ENCODE measurements around the gene FPR1.

- TF ChIP-seq EZH2phosphoT487 (IDR thresholded peaks at IDR 0.05; ENCODE audit: insufficient read depth, low read depth), result no peak
- no peak for TF ChIP-seq EZH2 (IDR thresholded peaks at IDR 0.05; ENCODE audit: insufficient read depth, poor library complexity, severe bottlenecking)
Measured at GRCh38 chr19:51779703-51780102, 28.0 kb upstream of the FPR1 start.

Measured in GM23248 (cell line).